Measurements from ENCODE around the gene OR2W3. TPM values are rescaled to one million over a fixed set of nuclear protein-coding genes. Genes with fewer than 3 reads are reported as not detected.

The OR2W3 gene
- total RNA-seq, 2 donors from 2014 or later: 0.23 to 2.4 TPM

DNA sequence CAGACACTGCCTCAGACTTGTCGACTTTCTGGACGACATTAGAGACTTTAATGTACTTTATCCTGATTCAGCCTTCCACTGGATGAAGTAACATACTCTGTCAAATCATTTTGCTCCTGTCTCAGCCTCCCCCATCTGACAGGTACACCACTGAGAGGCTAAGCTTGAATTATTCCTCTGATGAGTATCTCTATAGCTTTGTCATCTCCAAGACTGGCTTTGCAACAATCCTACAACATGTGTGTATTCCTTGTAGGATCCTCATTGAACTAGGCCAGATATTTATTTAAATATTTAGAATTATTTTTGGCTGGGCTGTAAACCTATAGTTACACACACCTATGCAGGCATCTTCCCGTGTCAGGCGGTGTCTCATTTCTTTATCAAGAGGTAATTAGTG is 39.5 kb upstream of the OR2W3 start:
- intact Hi-C loops (cut with DNase I): no loop called here
- DNase-seq (ENCODE audit: low spot score): no peak
- WGBS: 80% methylated on average over 4 of the region's 4 CpGs
- TF ChIP-seq POLR2A (IDR thresholded peaks at IDR 0.05) (no peak), POLR2AphosphoS5 (IDR thresholded peaks at IDR 0.05) (no peak)
- TF ChIP-seq, protein P1, sequence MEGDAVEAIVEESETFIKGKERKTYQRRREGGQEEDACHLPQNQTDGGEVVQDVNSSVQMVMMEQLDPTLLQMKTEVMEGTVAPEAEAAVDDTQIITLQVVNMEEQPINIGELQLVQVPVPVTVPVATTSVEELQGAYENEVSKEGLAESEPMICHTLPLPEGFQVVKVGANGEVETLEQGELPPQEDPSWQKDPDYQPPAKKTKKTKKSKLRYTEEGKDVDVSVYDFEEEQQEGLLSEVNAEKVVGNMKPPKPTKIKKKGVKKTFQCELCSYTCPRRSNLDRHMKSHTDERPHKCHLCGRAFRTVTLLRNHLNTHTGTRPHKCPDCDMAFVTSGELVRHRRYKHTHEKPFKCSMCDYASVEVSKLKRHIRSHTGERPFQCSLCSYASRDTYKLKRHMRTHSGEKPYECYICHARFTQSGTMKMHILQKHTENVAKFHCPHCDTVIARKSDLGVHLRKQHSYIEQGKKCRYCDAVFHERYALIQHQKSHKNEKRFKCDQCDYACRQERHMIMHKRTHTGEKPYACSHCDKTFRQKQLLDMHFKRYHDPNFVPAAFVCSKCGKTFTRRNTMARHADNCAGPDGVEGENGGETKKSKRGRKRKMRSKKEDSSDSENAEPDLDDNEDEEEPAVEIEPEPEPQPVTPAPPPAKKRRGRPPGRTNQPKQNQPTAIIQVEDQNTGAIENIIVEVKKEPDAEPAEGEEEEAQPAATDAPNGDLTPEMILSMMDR (IDR thresholded peaks at IDR 0.05): no peak
- Histone ChIP-seq H3K4me1 (replicated peaks) (no peaks in the 10 kb centered on the region), H3K27ac (no peak overlapping the region), H3K4me3 (no peak overlapping the region), H3K27me3 (replicated peaks; ENCODE audit: insufficient read depth) (no peaks in the 10 kb centered on the region), H3K36me3 (no peaks in the 10 kb centered on the region), H3K9me3 (no peaks in the 10 kb centered on the region)

DNA sequence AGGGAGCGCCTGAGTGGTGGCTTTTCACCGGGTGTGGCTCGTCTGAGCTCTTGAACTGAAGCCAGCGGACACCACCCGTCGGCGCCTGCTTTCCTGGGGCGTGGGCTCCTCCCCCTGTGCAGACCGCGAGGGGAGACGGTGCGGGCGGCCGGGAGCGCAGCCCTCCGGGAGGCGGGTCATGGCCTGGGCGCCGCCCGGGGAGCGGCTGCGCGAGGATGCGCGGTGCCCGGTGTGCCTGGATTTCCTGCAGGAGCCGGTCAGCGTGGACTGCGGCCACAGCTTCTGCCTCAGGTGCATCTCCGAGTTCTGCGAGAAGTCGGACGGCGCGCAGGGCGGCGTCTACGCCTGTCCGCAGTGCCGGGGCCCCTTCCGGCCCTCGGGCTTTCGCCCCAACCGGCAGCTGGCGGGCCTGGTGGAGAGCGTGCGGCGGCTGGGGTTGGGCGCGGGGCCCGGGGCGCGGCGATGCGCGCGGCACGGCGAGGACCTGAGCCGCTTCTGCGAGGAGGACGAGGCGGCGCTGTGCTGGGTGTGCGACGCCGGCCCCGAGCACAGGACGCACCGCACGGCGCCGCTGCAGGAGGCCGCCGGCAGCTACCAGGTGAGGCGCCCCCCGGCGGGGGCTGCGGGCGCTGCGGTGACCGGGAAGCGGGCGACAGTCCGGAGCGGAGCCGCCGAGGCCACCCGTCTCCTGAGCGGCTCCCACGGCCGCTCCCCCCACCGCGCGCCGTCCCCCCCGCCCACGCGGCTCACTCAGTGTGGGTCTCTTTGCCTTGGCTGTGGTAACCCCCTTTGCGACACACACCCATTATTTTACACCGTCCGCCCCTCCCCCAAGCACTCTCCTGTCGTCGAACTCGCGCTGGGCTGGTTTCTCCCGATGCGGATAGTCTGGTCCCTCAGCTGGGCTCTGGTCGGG is 38.1 kb upstream of the OR2W3 start, which contains the start of gene TRIM58:
TRIM58 (plus strand) TSS at position 119 of the 916 bp plus-strand sequence; CDS start at position 179, 60 bp downstream.
- TF ChIP-seq POLR2AphosphoS5 (IDR thresholded peaks at IDR 0.05): no peak
- TF ChIP-seq, protein P1 (IDR thresholded peaks at IDR 0.05): peak in 1 of 4 experiments; percentile 15
- Histone ChIP-seq H3K27ac (peak within 1 kb of the TSS in 1 of 2 donors; percentile 53), H3K36me3 (no peaks in the 10 kb centered on the region), H3K4me3 (peak within 1 kb of the TSS; percentile 13 to 38), H3K27me3 (replicated peaks; ENCODE audit: insufficient read depth) (no peaks in the 10 kb centered on the region), H3K4me1 (replicated peaks) (no peaks in the 10 kb centered on the region), H3K9me3 (no peaks in the 10 kb centered on the region)
- WGBS: 3% methylated on average over 56 of the region's 109 CpGs
- no peak for DNase-seq (ENCODE audit: low spot score)
- intact Hi-C loops (cut with DNase I): no loop called here

DNA sequence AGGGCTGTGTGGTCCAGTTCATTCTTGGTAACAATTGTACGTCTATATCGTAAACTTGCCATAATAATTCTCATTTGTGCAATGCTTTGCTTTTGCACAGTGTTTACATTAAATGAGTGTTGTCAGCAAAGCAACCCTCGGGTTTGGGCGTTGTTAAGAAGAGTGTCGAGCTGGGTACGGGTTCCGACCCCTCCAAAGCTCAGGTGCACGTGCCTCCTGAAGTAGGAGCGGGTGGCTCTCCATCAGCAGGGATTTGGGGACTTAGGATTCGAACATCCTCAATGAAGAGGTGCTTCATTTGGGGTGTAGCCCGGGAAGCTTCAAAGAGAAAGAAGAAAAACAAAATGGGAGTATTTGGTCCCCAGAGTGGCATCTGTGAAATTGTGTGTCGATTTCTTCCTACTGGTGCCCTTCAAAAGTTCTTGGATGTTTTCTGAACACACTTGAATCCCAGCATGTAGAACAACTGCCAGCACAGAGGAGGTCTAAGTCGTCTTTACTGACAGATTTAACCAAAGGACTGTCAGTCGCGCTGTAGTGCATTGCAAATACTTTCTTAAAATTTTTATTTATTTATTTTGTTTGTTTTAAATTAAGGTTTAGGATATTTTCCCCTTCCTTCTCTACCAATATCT is 37.3 kb upstream of the OR2W3 start:
- no peaks in the 10 kb centered on the region for H3K27me3 ChIP-seq (replicated peaks; ENCODE audit: insufficient read depth)
- WGBS: 45% methylated on average over 15 of the region's 15 CpGs
- intact Hi-C loops (cut with DNase I): no loop called here
- no peak for DNase-seq (ENCODE audit: low spot score)
- no peaks in the 10 kb centered on the region for H3K4me1 ChIP-seq (replicated peaks)
- H3K27ac ChIP-seq: no peak overlapping the region
- peak overlapping the region; percentile 13 to 38 for H3K4me3 ChIP-seq
- H3K9me3 ChIP-seq: no peaks in the 10 kb centered on the region
- TF ChIP-seq POLR2AphosphoS5 (IDR thresholded peaks at IDR 0.05) (no peak), POLR2A (IDR thresholded peaks at IDR 0.05) (no peak)
- TF ChIP-seq, protein P1 (IDR thresholded peaks at IDR 0.05): no peak
- H3K36me3 ChIP-seq: no peaks in the 10 kb centered on the region

DNA sequence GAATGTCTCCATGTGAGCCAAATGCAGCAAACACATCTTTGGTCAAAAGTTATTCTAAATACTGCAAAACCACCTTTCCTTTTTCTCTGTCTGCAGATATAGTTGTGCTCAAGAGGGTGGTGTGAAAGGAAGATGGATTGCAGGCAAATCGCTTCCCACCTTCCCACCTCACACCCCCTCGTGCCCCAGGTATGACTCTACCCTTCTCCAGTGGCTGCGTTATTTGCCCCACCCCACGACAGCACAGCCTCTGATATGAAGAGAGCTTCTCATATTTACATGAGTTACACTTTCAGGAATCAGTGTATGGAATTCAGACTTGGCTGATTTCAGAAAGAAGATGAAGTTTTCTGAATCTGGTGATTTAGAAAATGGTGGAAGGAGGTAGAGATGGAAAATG is 32.6 kb upstream of the OR2W3 start:
- TF ChIP-seq POLR2A (IDR thresholded peaks at IDR 0.05) (no peak), POLR2AphosphoS5 (IDR thresholded peaks at IDR 0.05) (no peak)
- TF ChIP-seq, protein P1 (IDR thresholded peaks at IDR 0.05): no peak
- no peaks in the 10 kb centered on the region for H3K4me1 ChIP-seq (replicated peaks)
- intact Hi-C loops (cut with DNase I): no loop called here
- H3K4me3 ChIP-seq: no peak overlapping the region
- no peaks in the 10 kb centered on the region for H3K36me3 ChIP-seq
- no peak overlapping the region for H3K27ac ChIP-seq
- 74% methylated on average over 4 of the region's 4 CpGs for WGBS
- no peaks in the 10 kb centered on the region for H3K9me3 ChIP-seq
- no peak for DNase-seq (ENCODE audit: low spot score)
- no peaks in the 10 kb centered on the region for H3K27me3 ChIP-seq (replicated peaks; ENCODE audit: insufficient read depth)

Measured in prostate gland (tissue), 2 donors.